Measurements from ENCODE around the gene KLRB1.
"Not testable (repeated sequence)": the region's sequence is repeated elsewhere in the genome, so short reads cannot be mapped to it uniquely, and the experiment has no call there.

Gene KLRB1

DNA sequence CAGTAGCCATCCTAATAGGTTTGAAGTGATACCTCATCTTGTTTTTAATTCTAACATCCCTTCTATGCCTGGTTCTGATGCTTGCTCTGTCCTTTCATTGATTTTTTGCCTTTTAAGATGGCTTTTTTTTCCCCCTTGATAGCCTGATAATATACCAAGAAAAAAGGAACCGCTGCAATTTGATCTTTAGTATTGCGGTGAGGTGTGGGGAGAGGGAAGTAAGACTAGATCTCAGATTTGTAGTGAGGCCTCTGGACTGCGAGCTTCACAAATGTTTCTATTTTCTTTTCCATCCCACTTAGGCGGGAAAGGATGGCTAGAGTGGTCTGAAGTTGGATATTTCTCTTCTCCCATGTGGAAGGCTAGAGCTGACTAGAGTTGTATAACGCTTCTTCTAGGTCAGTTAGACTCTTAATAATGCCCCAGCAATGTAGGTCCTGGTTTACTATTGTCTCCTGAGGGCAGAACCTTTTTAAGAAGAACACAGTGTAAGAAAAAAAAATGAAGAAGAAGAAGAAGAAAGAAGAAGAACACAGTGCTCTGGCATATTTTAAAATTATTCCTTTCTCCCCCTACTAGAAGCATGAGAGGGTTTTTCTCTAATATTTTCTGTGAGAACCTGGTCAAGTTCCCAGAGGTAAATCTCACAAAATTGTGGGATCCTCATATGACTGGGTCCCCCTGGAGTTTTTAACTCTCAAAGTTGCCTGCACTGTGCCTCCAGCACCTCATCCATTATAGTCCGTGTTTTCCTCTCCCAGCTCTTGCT, 11.9 kb upstream of the KLRB1 start:
- no peak for DNase-seq

DNA sequence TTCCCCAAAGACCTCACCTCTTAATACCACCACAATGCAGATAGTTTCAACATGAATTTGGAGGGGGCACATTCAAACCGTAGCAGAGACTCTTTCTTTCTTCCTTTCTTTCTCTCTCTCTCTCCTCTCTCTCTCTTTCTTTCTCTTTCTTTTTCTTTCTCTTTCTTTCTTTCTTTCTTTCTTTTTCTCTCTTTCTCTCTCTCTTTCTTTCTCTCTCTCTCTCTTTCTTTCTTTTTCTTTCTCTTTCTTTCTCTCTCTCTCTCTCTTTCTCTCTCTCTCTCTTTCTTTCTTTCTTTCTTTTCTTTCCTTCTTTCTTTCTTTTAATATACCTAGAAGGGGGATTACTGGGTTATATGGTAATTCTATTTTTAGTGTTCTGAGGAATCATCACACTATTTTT, 11.2 kb upstream of the KLRB1 start:
- DNase-seq, result not testable (repeated sequence)

DNA sequence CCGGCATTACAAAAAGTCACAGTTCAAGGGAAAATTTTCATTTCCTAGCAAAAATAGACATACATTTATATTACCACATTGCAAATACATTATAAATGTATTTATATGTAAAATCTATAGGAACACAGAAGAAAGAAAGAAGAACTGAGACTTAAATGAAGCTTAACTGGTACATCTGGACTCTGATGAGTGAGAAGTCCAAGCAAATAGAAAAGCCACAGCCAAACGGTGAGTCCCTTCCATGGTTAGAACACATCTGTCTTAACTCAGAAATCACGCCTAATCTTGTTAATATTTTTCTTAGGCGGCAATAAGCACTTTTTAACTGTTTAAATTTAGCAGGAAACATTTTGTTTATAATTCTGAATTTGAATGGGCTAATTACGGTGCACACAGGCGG, 9.4 kb upstream of the KLRB1 start:
- no peak for DNase-seq

DNA sequence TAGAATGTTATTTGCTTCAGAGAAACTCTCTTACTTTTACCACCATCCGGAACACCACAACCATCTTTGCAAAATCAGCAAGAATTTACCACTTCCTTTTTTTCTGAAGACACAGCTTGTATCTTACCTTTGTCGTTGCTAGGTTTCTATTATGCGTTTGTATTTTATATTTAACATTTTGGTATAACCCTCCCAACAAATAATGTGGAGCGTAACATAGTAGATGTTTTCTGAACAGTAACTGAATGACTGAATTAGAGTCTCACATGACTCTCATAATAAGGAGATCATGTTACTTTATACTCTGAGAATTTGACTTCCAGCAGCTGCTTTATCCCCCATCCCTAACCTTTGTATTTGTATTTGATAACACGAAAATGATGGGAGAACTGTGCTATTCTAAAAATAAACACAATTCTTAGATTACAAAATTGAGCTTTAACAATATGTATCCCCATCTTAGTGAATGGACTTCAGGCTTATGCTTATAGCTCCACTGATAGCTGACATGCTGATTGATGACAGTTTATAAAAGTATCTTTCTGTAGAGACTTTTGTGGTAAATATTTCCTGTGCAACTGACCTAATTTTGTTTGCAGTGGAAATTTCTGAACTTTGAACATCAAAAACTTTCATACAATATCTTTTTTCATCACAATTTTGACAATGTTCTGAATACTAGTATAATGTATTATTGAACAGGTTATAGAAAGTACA, 7.9 kb upstream of the KLRB1 start:
- DNase-seq, result peak; percentile 15

DNA sequence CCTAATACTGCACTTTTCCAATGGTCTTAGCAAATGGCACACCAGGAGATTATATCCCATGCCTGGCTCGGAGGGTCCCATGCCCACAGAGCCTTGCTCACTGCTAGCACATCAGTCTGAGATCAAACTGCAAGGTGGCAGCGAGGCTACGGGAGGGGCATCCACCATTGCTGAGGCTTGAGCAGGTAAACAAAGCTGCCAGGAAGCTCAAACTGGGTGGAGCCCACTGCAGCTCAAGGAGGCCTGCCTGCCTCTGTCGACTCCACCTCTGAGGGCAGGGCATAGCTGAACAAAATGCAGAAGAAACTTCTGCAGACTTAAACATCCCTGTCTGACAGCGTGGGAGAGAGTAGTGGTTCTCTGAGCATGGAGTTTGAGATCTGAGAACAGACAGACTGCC, 2.9 kb upstream of the KLRB1 start:
- DNase-seq, result not testable (repeated sequence)

DNA sequence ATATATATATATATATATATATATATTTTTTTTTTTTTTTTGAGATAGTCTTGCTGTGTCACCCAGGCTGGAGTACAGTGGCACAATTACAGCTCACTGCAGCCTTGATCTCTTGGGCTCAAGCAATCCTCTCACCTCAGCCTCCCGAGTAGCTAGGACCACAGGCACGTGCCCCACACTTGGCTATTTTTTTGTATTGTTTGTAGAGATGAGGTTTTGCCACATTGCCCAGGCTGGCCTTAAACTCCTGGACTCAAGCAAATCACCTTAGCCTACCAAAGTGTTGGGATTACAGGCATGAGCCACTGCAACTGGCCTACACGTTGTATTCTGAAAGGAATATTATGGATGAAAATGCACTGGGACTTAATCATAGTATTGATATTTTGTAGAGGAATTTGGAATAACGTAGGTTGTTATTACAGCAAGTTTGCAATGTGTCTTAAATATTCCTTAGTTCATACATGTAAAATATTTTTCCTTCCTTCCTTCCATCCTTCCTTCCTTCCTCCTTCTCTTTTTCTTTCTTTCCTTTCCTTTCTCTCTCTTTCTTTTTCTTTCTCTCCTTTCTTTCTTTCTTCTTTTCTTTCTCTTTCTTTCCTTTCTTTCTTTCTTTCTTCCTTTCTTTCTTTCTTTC, 862 bp downstream of the KLRB1 start:
- no peak for DNase-seq

DNA sequence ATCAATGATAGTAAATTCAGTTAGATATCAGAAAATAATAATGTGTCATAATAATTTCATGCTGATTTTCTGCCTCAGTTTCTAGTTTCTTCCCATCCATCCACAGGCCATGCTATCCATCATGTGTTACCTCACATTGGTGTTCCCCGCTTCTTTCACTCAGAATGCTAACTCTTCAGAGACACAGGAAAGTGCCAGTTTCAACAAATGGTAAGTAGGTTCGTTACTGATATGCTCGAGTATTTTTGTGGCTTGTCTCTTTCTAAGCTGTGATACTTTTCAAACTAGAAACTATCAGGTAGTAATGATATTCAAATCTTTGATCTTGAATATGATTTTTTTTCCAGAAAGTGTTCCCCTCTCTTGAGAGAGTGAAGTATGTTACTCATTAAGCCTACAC, 1.5 kb downstream of the KLRB1 start:
- DNase-seq, result no peak

DNA sequence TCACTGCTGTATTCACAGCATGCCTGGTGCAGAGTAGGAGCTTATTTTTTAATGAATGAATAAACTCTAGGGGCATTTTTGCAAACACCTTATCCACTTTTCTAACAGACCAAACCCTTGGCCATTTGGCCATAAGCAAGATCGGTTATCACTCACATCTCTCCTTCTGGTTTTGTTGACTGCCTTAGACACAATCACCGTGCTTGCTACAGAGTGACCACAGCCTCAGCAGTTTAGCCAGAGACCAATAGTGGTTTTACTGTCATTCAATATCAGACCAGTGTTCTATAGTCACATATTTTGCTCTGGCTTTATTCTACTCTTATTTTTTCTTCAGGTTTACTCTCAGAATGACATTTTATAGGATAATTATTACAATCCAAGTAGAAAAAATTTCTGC, 2.2 kb downstream of the KLRB1 start:
- DNase-seq, result peak; percentile 7

DNA sequence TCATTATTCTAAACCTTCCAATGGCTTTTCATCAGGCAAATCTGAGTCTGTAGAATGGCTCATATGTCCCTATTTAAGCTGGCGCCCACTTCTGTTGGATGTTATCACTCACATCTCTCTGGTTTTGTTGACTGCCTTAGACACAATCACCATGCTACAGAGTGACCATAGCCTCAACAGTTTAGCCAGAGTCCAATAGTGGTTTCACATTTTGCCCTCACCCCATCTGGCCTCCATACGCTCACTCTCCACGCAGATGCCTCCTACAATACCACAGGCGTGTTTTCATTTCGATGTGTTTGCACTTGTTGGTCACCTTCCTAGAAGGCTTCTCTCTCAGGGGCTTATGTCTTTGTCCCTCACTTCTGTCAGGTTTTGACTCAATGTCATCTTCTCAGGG, 3.4 kb downstream of the KLRB1 start:
- DNase-seq, result no peak

DNA sequence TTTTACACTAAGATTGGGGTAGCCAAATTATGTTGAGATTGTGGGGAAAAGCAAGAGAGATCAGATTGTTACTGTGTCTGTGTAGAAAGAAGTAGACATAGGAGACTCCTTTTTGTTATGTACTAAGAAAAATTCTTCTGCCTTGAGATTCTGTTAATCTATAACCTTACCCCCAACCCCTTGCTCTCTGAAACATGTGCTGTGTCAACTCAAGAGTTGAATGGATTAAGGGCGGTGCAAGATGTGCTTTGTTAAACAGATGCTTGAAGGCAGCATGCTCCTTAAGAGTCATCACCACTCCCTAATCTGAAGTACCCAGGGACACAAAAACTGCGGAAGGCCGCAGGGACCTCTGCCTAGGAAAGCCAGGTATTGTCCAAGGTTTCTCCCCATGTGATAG, 7.3 kb downstream of the KLRB1 start:
- DNase-seq, result not testable (repeated sequence)

DNA sequence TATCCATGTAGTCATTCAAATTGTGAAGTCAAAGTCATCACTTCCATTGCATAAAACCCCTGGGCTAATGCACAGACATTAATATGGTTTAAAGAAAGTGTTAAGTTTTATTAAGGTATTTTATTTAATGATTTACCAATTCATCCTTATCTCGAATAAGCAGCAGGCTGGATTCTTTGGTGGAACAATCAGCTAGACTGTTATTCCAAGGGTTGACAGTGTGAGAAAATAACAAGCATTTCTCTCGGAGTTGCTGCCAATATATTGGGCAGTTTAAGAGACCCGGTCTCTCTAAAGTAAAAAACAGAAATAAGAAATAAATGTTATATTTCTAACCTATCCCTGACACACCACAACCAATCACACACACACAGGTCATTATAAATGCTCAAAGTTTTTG, 9.4 kb downstream of the KLRB1 start:
- DNase-seq, result peak; percentile 1

DNA sequence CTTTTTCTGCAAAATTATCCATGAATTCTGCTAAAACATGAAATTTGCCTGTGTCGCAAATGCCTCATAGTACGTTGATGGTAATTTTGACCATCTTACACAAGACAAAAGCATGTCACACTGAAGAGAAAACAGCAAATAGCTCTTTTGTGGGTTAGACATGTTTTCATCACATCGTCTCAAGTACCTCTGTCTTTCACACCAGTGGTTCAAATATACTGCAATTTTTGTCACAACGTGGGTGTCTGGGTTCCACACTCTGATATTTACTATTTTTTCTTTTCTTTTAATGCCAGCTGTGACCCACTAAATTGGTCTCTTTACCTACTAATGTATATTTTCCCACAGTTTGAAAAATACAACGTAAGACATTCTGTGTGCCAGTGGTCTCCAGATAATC, 10.4 kb downstream of the KLRB1 start:
- DNase-seq, result peak; percentile 0

DNA sequence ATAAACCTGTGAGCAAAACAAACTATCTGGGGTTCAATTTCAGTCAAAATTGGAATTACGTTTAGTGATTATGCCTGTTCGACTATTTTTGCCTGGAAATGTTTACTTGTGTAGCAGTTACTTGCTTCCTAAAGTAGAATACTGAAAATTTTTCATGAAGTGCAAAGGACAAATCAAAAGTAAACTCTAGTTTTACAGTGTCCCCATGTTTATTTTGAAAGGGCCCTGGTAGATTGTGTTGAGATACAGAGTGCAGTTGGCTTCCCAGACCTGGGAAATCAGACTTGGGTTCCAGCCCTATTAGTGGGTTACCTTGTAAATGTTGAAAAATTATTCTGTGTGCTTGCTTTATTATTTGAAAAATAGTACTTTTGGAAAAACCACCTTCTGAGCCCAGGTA, 17.3 kb downstream of the KLRB1 start:
- DNase-seq, result no peak

DNA sequence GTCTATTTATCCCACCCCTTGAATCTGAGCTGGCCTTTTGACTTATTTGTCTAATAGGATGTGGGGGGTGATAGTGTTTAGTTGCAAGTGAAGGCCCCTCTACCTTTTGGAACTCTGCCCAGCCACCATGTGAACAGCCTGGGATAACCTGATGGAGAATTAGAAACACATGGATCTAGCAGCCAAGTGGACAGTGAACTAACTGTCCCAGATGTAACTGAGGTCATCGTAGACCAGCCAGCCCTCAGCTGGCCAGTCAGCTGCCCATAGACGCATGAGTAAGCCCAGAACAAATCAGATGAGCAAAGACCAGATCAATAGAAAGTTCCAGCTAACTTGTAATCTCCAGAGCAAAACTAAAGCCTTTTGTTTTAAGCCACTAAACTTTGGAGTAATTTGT, 19.0 kb downstream of the KLRB1 start:
- no peak for DNase-seq

DNA sequence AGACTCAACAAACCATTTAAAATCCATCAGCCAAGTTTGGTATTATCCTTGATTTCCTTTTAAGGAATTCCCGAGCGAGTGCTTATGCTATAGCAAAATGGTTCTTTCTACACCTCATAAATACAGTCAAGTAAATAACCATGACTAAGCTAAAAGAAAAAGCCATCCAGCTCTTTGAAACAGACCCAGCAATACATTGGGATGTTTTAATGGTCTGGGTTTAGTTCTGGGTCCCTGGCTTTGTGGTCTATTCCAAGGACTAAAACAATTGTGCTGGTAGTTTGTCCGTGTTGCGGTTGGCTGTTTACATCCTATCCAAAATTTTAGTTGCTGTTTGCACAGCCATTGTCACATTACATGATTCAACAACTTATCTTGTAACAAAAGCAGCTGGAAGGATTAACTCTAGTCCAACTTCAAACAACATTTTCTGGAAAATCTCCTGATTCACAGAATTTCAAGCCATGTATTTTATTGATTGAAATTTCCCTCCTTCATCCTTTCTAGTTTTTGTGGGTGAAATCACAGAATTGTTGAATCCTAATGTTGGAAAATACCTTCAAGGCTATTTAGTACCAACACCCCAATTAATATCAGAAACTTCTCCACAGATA, 19.6 kb downstream of the KLRB1 start:
- no peak for DNase-seq

DNA sequence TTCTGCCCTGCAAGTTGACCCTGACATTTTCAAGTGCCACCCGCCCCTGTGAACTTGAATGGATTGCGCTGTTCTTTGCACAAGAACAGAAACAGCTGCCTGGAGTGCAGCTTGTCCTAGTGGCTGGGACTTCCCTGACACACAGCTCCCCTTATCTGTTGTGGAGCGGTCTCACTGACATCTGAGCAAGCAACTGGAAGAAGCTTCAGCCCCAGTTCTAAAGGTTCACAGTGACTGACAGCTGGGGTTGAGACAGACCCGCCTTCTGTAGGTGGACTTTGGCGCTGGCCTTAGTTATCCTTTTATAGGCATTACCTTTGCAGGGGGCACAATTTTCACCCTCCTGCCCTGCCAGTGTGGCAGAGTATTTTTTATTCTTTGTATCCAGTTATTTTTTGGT, 30.0 kb downstream of the KLRB1 start:
- DNase-seq, result not testable (repeated sequence)

DNA sequence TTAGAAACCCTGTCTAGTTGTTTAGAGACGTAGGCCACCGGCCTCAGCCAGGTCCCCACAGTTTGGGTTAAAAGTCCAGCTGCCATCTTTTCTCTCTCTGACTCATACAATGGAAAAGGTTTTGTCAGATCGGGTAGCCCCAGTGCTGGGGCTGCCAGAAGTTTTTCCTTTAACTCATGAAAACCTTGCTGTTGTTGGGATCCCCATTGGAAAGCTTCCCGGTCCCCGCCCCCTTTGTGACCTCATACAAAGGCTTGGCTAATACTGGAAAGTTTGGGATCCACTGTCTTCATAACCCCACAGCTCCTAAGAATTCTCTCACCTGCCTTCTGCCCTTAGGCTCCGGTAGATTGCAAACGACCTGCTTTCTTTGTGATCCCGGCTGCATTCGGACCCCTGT, 40.6 kb downstream of the KLRB1 start:
- not testable (repeated sequence) for DNase-seq

DNA sequence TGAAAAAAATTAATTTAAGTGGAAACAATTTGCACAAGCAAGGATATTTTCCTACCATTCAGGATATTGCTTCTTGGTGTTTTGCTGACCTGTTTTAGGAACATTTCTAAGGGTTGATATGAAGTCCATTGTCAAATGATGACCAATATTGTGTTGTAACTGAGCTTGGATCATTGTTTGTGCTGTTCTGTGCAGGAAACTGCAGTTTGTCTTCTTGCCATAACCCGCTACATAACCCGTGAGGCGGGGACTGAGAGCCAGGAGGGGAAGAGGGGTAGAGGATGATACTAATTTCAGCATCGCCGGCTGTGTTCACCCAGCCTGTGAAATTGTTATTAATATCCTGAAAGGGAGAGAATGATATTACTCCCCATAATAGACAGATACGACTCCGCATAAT, 41.6 kb downstream of the KLRB1 start:
- DNase-seq, result not testable (repeated sequence)

DNA sequence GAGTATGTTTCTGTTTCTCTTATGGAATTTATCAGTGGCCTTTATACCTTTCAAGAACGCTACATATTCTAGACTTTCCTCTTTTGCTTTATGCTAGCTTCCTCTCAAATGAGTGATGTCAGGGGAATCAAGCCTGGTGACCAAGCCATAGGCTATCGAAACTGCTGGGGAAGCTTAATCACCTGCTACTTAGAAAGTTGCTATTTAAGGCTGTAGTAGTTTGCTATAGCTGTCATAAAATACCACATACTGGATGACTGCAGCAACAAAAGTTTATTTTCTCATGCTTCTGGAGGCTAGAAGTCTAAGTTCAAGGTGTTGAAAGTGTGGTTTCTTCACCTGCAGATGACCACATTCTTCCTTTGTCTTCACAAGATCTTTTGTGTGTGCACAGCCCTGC, 43.3 kb downstream of the KLRB1 start:
- not testable (repeated sequence) for DNase-seq

DNA sequence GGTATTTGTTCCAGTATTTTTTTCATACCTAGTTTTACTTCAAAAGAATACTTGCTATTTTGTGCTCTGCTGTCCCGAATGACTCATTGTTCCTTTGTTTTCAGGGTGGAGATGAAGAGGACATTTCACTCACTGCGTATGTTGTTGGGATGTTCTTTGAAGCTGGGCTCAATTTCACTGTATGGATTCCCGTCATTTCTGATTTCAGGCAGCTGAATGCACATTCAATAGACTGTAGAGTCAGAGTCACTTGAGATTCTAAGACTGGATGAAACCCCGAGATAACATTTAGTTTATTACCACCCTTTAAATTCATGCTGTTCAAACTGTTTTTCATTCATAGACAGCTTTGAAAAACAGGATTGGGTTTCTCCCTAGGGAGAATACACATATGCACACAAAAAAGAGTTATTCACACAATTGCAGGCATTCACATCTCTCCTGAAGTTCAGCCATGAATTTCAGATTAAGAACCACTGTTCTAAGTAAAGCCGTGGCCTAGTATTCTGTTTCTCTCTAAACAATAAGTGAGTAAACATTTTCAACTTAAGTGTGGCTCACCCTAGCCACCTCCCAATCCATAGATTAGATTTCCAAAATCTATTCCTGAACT, 44.8 kb downstream of the KLRB1 start:
- not testable (repeated sequence) for DNase-seq

DNA sequence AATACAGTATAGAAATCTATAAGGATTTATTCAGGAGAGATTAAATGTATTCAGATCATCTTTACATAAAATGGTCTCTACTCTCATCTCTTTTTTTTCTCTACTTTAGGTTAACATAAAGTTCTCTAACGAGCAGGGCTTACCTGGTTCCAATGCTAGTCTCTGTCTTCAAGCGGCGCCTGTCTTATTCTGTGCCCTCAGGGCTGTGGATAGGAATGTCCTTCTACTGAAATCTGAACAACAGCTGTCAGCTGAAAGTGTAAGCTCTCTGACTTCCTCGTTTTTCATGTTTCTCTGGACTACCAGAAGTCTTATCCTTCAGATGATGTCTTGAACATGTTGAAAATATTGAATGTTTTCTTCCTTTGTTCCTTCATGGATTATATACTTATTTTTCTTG, 62.2 kb downstream of the KLRB1 start:
- not testable (repeated sequence) for DNase-seq
